Common myeloid progenitor, CD34-positive (primary cell): ENCODE data around the gene MANSC1.

ENCODE experiments used
- CTCF ChIA-PET: fragments of 350-600 bp; sonication (Branson Sonifier 250); formaldehyde crosslinking; loops from one replicate; lab custom pipeline; 2021; ENCODE audit warnings: antibody characterized with exemption; lab: Charles Lee
- POLR2A ChIA-PET: fragments of 350-600 bp; sonication (Branson Sonifier 250); formaldehyde crosslinking; loops from one replicate; lab custom pipeline; 2021; ENCODE audit warnings: antibody characterized with exemption; lab: Charles Lee
- DNase-seq, 3 donors: peaks; one replicate each; pipeline versions ENCODE4 v3.0.0 to v3.0.0-alpha.2; 2013
- H3K27ac ChIP-seq, 2 experiments: 1 replicate in 1 of 2; 2 replicates in 1 of 2; pipeline ENCODE4 v1.7.0; 2013; ENCODE audit warnings: inconsistent platforms in 2 of 2, low read length in 2 of 2, mild to moderate bottlenecking in 2 of 2, low read depth in 1 of 2, moderate library complexity in 1 of 2; ENCODE audit not compliant: severe bottlenecking in 2 of 2, insufficient read depth in 1 of 2, poor library complexity in 1 of 2
- H3K27me3 ChIP-seq, 5 experiments: replicated peaks in 2 of 5; 1 replicate in 3 of 5; 2 replicates in 2 of 5; pipeline versions ENCODE4 v1.6.1 to v1.7.0; 2013; ENCODE audit warnings: low read length in 4 of 5, mild to moderate bottlenecking in 2 of 5, moderate library complexity in 2 of 5, inconsistent platforms in 1 of 5; ENCODE audit not compliant: insufficient read depth in 5 of 5, control insufficient read depth in 4 of 5
- H3K36me3 ChIP-seq, 4 experiments: 1 replicate in 2 of 4; 2 replicates in 2 of 4; pipeline versions ENCODE4 v1.6.1 to v1.7.0; 2013; ENCODE audit warnings: low read length in 3 of 4, control low read depth in 1 of 4, mild to moderate bottlenecking in 1 of 4; ENCODE audit not compliant: control insufficient read depth in 4 of 4, insufficient read depth in 4 of 4
- H3K4me1 ChIP-seq, 4 experiments: 1 replicate in 3 of 4; 2 replicates in 1 of 4; pipeline versions ENCODE4 v1.6.1 to v1.7.1; 2013; ENCODE audit warnings: low read length in 3 of 4, mild to moderate bottlenecking in 3 of 4, control low read depth in 1 of 4, inconsistent platforms in 1 of 4, moderate library complexity in 1 of 4; ENCODE audit not compliant: control insufficient read depth in 4 of 4, insufficient read depth in 4 of 4; ENCODE audit errors: control extremely low read depth in 1 of 4
- H3K4me3 ChIP-seq, 7 experiments: 1 replicate in 4 of 7; 2 replicates in 3 of 7; pipeline versions ENCODE4 v1.5.1 to v1.7.0; 2013; ENCODE audit warnings: mild to moderate bottlenecking in 7 of 7, low read length in 6 of 7, moderate library complexity in 6 of 7, inconsistent platforms in 2 of 7, low read depth in 2 of 7, control low read depth in 1 of 7; ENCODE audit not compliant: insufficient read depth in 4 of 7, control insufficient read depth in 1 of 7; ENCODE audit errors: extremely low read depth in 1 of 7
- H3K9me3 ChIP-seq, 5 experiments: 1 replicate in 4 of 5; 2 replicates in 1 of 5; pipeline versions ENCODE4 v1.6.1 to v1.7.1; 2013; ENCODE audit warnings: low read length in 4 of 5, mild to moderate bottlenecking in 2 of 5, inconsistent platforms in 1 of 5, low read depth in 1 of 5, moderate library complexity in 1 of 5; ENCODE audit not compliant: control insufficient read depth in 4 of 5, insufficient read depth in 2 of 5; ENCODE audit errors: control extremely low read depth in 1 of 5
- WGBS: methylation state at CpG from one replicate; pipeline ENCODE4 v1.1.5; 2013; ENCODE audit not compliant: insufficient coverage; 5-methylcytosine and 5-hydroxymethylcytosine counted together

Gene MANSC1

DNA sequence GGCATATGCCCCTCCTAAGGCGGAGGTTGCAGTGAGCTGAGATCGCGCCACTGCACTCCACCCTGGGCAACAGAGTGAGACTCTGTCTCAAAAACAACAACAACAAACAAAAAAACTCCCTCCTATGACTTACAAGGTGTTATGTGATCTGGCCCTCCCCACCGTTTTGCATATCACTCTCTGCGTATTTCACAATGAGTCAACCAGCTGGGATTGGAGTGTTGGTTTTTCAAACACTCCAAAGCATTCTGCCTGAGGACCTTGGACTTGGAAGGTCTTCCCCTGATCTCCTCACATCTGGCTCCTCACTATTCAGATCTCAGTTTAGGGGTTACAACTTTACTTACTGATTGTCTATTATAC is 14.0 kb downstream of the MANSC1 start:
- CTCF ChIA-PET: interaction anchor here (1.1 to 2.7 kb wide), 4 partner anchors 10 to 255 kb away, joined by 4 to 13 read pairs (median 6); partner anchors contain the start of genes LRP6 and MANSC1
- DNase-seq: no peak
- no peaks in the 10 kb centered on the region for H3K36me3 ChIP-seq
- peaks cover 12 to 37% (median 23%) of the 10 kb centered on the region in 4 experiments for H3K4me1 ChIP-seq
- H3K27ac ChIP-seq: no peak overlapping the region
- POLR2A ChIA-PET: no interaction called here
- H3K27me3 ChIP-seq: no peaks in the 10 kb centered on the region
- H3K9me3 ChIP-seq: no peaks in the 10 kb centered on the region
- WGBS: 91% methylated on average over 5 of the region's 5 CpGs
- H3K4me3 ChIP-seq: no peak overlapping the region

DNA sequence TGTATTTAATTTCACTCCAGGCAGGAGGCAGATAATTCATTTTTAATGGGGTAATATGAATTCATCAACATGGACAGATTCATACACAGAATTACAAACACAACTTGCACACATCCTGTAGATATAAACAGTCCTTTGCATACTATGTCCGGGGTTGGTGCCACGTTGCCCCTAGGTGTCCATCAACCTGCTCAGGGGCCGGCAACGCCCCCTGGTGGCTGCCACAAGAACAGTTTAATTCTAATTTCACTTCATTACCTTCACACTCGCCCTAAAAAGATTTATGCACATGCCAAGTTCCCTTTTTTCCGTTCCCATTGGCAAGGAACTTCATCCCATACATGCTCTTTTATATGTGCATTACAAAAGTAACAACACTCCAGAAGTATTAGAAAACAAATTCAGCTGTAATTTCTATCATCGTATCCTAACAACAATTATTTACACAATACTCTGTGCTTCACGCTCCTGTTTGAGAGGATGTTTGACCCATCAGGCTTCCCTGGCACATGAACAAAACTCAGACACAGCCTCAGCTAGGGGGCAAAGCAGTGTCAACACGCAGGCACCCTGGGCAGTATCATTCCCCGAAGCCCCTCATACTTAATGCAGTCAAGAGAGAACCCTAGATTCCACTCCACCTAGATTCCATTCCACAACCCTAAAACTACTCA is 15.5 kb downstream of the MANSC1 start:
- Histone ChIP-seq H3K9me3 (no peaks in the 10 kb centered on the region), H3K27ac (no peak overlapping the region), H3K4me1 (peaks cover 12 to 36% (median 23%) of the 10 kb centered on the region in 4 experiments), H3K4me3 (no peak overlapping the region), H3K27me3 (no peaks in the 10 kb centered on the region), H3K36me3 (peaks cover 0 to 8% (median 2%) of the 10 kb centered on the region in 4 experiments)
- 37% methylated on average over 7 of the region's 10 CpGs for WGBS
- peak; percentile 66 to 80 (median 80) for DNase-seq
- CTCF ChIA-PET: interaction anchor here (0.7 to 2.7 kb wide), 7 partner anchors 14 to 256 kb away, joined by 3 to 20 read pairs (median 5); partner anchors contain the start of genes BORCS5 and MANSC1
- POLR2A ChIA-PET: no interaction called here

DNA sequence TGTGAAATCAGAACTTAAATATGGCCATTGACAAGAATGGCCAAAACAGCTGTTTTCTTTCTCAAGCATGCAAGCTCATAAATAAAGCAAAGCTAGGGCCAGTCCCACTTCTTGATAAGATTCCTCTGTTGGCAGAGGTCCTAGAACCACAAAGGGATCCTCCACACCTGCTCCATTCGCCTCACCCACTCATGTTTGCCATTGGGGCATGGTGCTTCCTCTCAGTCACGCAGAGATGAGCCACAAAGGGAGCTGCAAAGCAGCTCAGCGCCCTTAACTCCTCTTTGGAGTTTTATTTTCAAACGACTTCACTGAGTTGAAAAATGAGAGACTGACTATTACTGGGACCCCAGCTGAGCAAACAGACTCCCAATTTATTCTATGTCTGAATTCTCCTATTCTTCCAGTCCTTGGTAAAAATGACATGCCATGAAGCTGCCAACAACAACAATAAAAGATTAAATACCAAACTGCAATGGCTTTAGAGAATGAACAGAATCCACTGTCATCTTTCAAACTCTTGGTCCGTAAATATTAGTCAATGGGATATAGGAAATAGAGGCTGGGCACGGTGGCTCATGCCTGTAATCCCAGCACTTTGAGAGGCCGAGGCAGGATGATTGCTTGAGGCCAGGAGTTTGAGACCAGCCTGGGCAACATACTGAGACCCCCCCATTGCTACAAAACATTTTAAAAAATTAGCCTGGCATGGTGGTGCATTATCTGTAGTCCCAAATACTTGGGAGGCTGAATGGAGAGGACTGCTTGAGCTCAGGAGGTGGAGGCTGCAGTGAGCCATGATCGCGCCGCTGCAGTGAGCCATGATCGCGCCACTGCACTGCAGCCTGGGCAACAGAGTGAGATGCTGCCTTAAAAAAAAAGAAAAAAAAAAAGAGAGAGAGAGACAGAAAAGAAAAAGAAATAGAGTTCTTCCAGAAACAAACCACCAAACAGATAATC is 16.4 kb downstream of the MANSC1 start:
- DNase-seq: peak in 2 of 3 donors; percentile 28 to 31
- H3K9me3 ChIP-seq: no peaks in the 10 kb centered on the region
- WGBS: 74% methylated on average over 10 of the region's 12 CpGs
- H3K36me3 ChIP-seq: peaks cover 0 to 10% (median 2%) of the 10 kb centered on the region in 4 experiments
- POLR2A ChIA-PET: interaction anchor here (1.6 kb wide), 1 partner anchor 23 kb away, joined by 4 read pairs; the partner anchor contains the start of gene BORCS5
- H3K27ac ChIP-seq: no peak overlapping the region
- CTCF ChIA-PET: interaction anchor here (0.7 to 2.7 kb wide), 10 partner anchors 8 to 298 kb away, joined by 3 to 20 read pairs (median 5); partner anchors contain the start of genes BORCS5 and MANSC1
- H3K27me3 ChIP-seq: no peaks in the 10 kb centered on the region
- H3K4me3 ChIP-seq: peak overlapping the region in 1 of 7 experiments; percentile 14
- peaks cover 9 to 28% (median 19%) of the 10 kb centered on the region in 4 experiments for H3K4me1 ChIP-seq

DNA sequence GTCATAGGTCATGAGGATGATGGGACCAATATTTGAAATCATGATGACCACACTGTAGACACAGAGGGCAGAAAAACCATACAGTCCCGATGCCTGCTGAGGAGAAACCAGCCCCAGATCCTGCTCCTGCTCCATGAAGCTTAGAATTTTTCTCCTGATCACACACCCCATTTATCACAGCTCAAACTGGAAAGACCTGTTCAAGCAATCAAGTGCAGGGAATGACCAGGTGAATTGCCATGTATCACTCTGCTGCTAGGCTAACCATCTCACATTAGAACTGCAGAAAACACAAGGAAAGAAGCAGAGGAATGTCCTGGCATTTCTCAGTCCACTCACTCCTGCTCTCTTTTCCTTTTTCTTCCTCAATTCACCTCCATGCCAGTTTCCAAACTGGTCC is 18.1 kb downstream of the MANSC1 start:
- CTCF ChIA-PET: interaction anchor here (0.6 to 2.4 kb wide), 5 partner anchors 11 to 322 kb away, joined by 3 to 11 read pairs (median 5); no protein-coding TSS in a partner anchor
- DNase-seq: no peak
- Histone ChIP-seq H3K9me3 (no peaks in the 10 kb centered on the region), H3K27ac (no peak overlapping the region), H3K4me1 (peaks cover 1 to 20% (median 15%) of the 10 kb centered on the region in 4 experiments), H3K27me3 (no peaks in the 10 kb centered on the region), H3K36me3 (peaks cover 0 to 10% (median 2%) of the 10 kb centered on the region in 4 experiments), H3K4me3 (no peak overlapping the region)
- whole genome bisulfite sequencing: 100% methylated on average over 1 of the region's 1 CpG
- POLR2A ChIA-PET: no interaction called here

DNA sequence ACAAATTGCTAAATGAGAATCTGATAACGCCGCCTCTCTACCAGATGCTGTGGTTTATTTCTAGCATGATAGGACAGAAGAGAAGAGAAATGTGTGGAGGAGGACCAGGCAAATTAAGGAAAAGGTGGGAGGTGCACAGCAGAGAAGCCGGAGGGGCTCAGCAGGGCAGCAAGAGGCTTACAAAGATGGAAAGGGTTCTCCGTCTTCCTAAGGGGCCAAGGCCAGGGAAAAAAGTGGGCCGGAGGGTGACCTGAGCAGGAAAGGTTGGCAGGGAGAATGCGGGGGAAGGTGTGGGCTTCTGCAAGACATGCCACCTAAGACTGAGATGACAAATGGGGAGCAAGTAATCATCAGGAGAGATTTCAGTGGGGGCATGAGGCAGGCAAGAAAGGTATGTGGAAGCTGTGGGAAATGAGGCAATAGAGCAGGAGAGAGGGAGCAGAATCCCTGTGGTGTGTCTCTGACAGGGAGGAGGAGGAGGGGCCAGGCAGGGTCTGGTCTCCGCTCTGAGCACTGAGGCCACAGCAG is 18.7 kb downstream of the MANSC1 start:
- 91% methylated on average over 7 of the region's 7 CpGs for WGBS
- Histone ChIP-seq H3K4me1 (peaks cover 1 to 20% (median 15%) of the 10 kb centered on the region in 4 experiments), H3K4me3 (no peak overlapping the region), H3K27ac (no peak overlapping the region), H3K27me3 (no peaks in the 10 kb centered on the region), H3K9me3 (no peaks in the 10 kb centered on the region), H3K36me3 (peaks cover 0 to 10% (median 2%) of the 10 kb centered on the region in 4 experiments)
- CTCF ChIA-PET: interaction anchor here (0.6 to 2.4 kb wide), 4 partner anchors 11 to 322 kb away, joined by 3 to 11 read pairs (median 4); no protein-coding TSS in a partner anchor
- DNase-seq: no peak
- POLR2A ChIA-PET: no interaction called here

DNA sequence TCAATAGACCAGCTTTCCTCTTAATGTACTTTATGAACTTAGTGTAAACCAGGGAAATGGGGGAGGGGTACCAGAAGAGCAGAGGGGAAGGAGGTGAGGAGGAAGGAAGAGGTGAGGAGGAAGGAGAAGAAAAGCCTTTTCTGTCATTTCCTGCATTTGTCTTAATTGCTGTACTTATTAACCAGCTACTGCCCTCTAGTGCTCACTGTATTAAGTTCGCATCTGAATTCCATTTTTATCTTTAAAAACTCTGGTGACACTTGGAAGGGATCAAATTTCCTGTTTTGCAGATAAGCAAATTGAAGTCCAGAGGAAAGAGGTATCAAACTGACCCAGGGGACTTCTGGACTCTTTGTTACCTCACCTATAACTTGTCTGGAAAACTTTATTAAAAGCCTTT is 22.2 kb downstream of the MANSC1 start:
- Histone ChIP-seq H3K36me3 (peaks cover 0 to 10% (median 2%) of the 10 kb centered on the region in 4 experiments), H3K9me3 (no peaks in the 10 kb centered on the region), H3K27me3 (no peaks in the 10 kb centered on the region), H3K4me1 (peaks cover 0 to 4% (median 0%) of the 10 kb centered on the region in 4 experiments), H3K4me3 (no peak overlapping the region), H3K27ac (no peak overlapping the region)
- ChIA-PET POLR2A (no interaction called here), CTCF (interaction anchor here (0.6 to 3.7 kb wide), 13 partner anchors 19 to 668 kb away, joined by 3 to 24 read pairs (median 3); partner anchors contain the start of gene MANSC1)
- 0% methylated on average over 1 of the region's 1 CpG for WGBS
- peak; percentile 69 to 79 (median 78) for DNase-seq
